Measurements from ENCODE around the gene MALSU1.

GRCh38 chr7:23337374-23337773 is 38.2 kb downstream of the MALSU1 start:
- no peak for TF ChIP-seq CTCF (IDR thresholded peaks at IDR 0.05 in 4 of 5, conservative IDR thresholded peaks at IDR 0.05 in 1 of 5)
- no peak for TF ChIP-seq POLR2A (IDR thresholded peaks at IDR 0.05)
